SK-N-SH treated with all-trans-retinoic acid at 6 μM for 48 hours (cell line): ENCODE data around the gene LMBR1.

Source experiments
- ATAC-seq: fragments of 200-7000 bp; cut with Tn5 transposase; 3 replicates; pipeline ENCODE4 v1.9.1; 2020; ENCODE audit warnings: mild to moderate bottlenecking, moderate library complexity
- ARNTL ChIP-seq: fragments of 450-650 bp; formaldehyde crosslinking; IDR thresholded peaks from 2 replicates; pipeline ENCODE4 v1.5.0; 2020; ENCODE audit warnings: low read depth, mild to moderate bottlenecking, moderate library complexity, borderline replicate concordance
- CREB5 ChIP-seq: fragments of 250-450 bp; sonication (Bioruptor Pico); IDR thresholded peaks from 2 replicates; pipeline ENCODE4 v1.5.1; 2020; ENCODE audit warnings: low read depth, mild to moderate bottlenecking, moderate library complexity
- CSDC2 ChIP-seq: fragments of 250-450 bp; sonication (Bioruptor Pico); IDR thresholded peaks from 2 replicates; pipeline ENCODE4 v1.5.0; 2020; ENCODE audit warnings: mild to moderate bottlenecking, moderate library complexity
- CSRNP3 ChIP-seq: fragments of 250-450 bp; sonication (Bioruptor Pico); IDR thresholded peaks from 2 replicates; pipeline ENCODE4 v1.5.1; 2021; ENCODE audit warnings: mild to moderate bottlenecking, moderate library complexity
- ESRRG ChIP-seq: fragments of 250-450 bp; sonication (Bioruptor Pico); IDR thresholded peaks from 2 replicates; pipeline ENCODE4 v1.6.1; 2021; ENCODE audit warnings: mild to moderate bottlenecking
- ISL1 ChIP-seq: fragments of 250-450 bp; sonication (Bioruptor Pico); IDR thresholded peaks from 2 replicates; pipeline ENCODE4 v2.1.2; 2022; ENCODE audit warnings: mild to moderate bottlenecking, moderate library complexity
- OSR1 ChIP-seq: fragments of 250-450 bp; sonication (Bioruptor Pico); IDR thresholded peaks from 2 replicates; pipeline ENCODE4 v1.8.0; 2022; ENCODE audit warnings: moderate library complexity, mild to moderate bottlenecking, inconsistent platforms
- PATZ1 ChIP-seq: fragments of 250-450 bp; sonication (Bioruptor Pico); IDR thresholded peaks from 2 replicates; pipeline ENCODE4 v1.8.0; 2020; ENCODE audit warnings: mild to moderate bottlenecking, moderate library complexity, borderline replicate concordance
- POU6F1 ChIP-seq: fragments of 250-450 bp; sonication (Bioruptor Pico); IDR thresholded peaks from 2 replicates; pipeline ENCODE4 v1.8.0; 2021; ENCODE audit warnings: low read depth, mild to moderate bottlenecking, moderate library complexity, borderline replicate concordance
- PPARA ChIP-seq: fragments of 250-450 bp; sonication (Bioruptor Pico); IDR thresholded peaks from 2 replicates; pipeline ENCODE4 v1.5.0; 2020; ENCODE audit warnings: mild to moderate bottlenecking, borderline replicate concordance
- RARB ChIP-seq: fragments of 250-450 bp; sonication (Bioruptor Pico); IDR thresholded peaks from 2 replicates; pipeline ENCODE4 v1.8.0; 2021; ENCODE audit warnings: mild to moderate bottlenecking, moderate library complexity
- SNAI2 ChIP-seq: fragments of 250-450 bp; sonication (Bioruptor Pico); IDR thresholded peaks from 2 replicates; pipeline ENCODE4 v1.5.0; 2020; ENCODE audit warnings: mild to moderate bottlenecking, moderate library complexity
- TCF4 ChIP-seq: fragments of 250-450 bp; sonication (Bioruptor Pico); IDR thresholded peaks from 2 replicates; pipeline ENCODE4 v1.8.0; 2021; ENCODE audit warnings: mild to moderate bottlenecking, moderate library complexity, borderline replicate concordance
- TOX ChIP-seq: fragments of 250-450 bp; sonication (Bioruptor Pico); IDR thresholded peaks from 2 replicates; pipeline ENCODE4 v1.8.0; 2021; ENCODE audit warnings: mild to moderate bottlenecking, moderate library complexity, borderline replicate concordance
- ZC3H10 ChIP-seq: fragments of 250-450 bp; sonication (Bioruptor Pico); IDR thresholded peaks from 2 replicates; pipeline ENCODE4 v1.5.1; 2021; ENCODE audit warnings: mild to moderate bottlenecking, moderate library complexity
- ZFP3 ChIP-seq: fragments of 250-450 bp; sonication (Bioruptor Pico); IDR thresholded peaks from 2 replicates; pipeline ENCODE4 v1.5.0; 2020; ENCODE audit warnings: mild to moderate bottlenecking, moderate library complexity
- ZFP30 ChIP-seq: fragments of 450-650 bp; formaldehyde crosslinking; IDR thresholded peaks from 2 replicates; pipeline ENCODE4 v1.5.0; 2022; ENCODE audit warnings: mild to moderate bottlenecking, moderate library complexity
- ZNF565 ChIP-seq: fragments of 450-650 bp; formaldehyde crosslinking; conservative IDR thresholded peaks from 2 replicates; pipeline ENCODE4 v1.5.0; 2020; ENCODE audit warnings: low read depth, mild to moderate bottlenecking, moderate library complexity
- ZNF70 ChIP-seq: fragments of 450-650 bp; formaldehyde crosslinking; IDR thresholded peaks from 2 replicates; pipeline ENCODE4 v1.5.0; 2020; ENCODE audit warnings: mild to moderate bottlenecking, moderate library complexity
- ZNF8 ChIP-seq: fragments of 450-650 bp; formaldehyde crosslinking; IDR thresholded peaks from 2 replicates; pipeline ENCODE4 v1.5.0; 2020; ENCODE audit warnings: mild to moderate bottlenecking, moderate library complexity

Gene LMBR1

GRCh38 chr7:156895024-156895780 lies 2.2 kb upstream of the LMBR1 start (continued):
- no peak for TF ChIP-seq CREB5 (CRISPR knock-in tag)
- no peak for TF ChIP-seq PPARA (CRISPR knock-in tag)
- no peak for TF ChIP-seq ESRRG (CRISPR knock-in tag)
- no peak for TF ChIP-seq ZFP30 (CRISPR knock-in tag)
- no peak for TF ChIP-seq RARB
- no peak for TF ChIP-seq SNAI2 (CRISPR knock-in tag)

- ATAC-seq, result peak; percentile 15
- TF ChIP-seq ISL1 (no peak), PPARA (CRISPR knock-in tag) (no peak), ARNTL (no peak), ZNF8 (CRISPR knock-in tag) (no peak), TOX (CRISPR knock-in tag) (no peak), OSR1 (no peak), SNAI2 (CRISPR knock-in tag) (no peak), PATZ1 (CRISPR knock-in tag) (no peak), CSRNP3 (CRISPR knock-in tag) (no peak), ZNF565 (CRISPR knock-in tag) (no peak), CSDC2 (no peak), TCF4 (CRISPR knock-in tag) (no peak), ZC3H10 (no peak), RARB (no peak), ZNF70 (CRISPR knock-in tag) (no peak), ZFP3 (CRISPR knock-in tag) (no peak)
- TF ChIP-seq, all 23 proteins: peak for 0
Measured at GRCh38 chr7:156892081-156892800, 742 bp downstream of the LMBR1 start.

GRCh38 chr7:156889746-156890145 lies 3.2 kb downstream of the LMBR1 start:
- no peak for ATAC-seq
- no peak for TF ChIP-seq PATZ1 (CRISPR knock-in tag)
- TF ChIP-seq POU6F1 (CRISPR knock-in tag), result no peak
- TF ChIP-seq CSRNP3 (CRISPR knock-in tag), result no peak
- TF ChIP-seq CSDC2, result no peak
- no peak for TF ChIP-seq ISL1
- no peak for TF ChIP-seq OSR1
- TF ChIP-seq RARB, result no peak
- TF ChIP-seq, all 23 proteins: peak for 0
